Esophagus squamous epithelium (tissue), 4 donors: ENCODE results near the gene ADARB2.

Experiments
- POLR2A ChIP-seq, 4 donors: fragments of 450-650 bp; IDR thresholded peaks; one replicate each; pipeline ENCODE4 v1.6.1; 2017; ENCODE audit warnings: antibody characterized with exemption in 4 of 4, mild to moderate bottlenecking in 4 of 4, moderate library complexity in 3 of 4
- TF ChIP-seq, protein P1 (sequence below), 6 experiments: fragments of 450-650 bp in 4 of 6; fragments of 200-600 bp in 2 of 6; sonication (generic) in 2 of 6; IDR thresholded peaks; one replicate each; pipeline ENCODE4 v1.5.1; 2016 to 2019; ENCODE audit warnings: antibody characterized with exemption in 6 of 6, mild to moderate bottlenecking in 4 of 6, moderate library complexity in 4 of 6

DNA sequence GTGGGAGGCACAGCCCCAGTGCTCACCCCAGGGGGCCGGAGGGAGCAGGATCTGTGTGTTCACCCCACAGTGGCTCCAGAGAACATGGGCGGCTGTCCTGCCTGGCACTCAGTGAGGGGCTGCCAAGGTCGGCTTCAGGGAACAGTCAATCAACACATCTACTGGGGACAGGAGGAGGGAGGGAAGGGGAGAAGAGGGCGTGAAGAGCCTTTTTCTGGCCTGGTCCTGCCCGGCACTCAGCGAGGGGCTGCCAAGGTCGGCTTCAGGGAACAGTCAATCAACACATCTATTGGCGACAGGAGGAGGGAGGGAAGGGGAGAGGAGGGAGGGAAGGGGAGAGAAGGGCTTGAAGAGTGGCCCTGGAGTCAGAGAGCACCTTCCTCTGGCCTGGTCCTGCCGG is 184.9 kb downstream of the ADARB2 start:
- TF ChIP-seq, protein P1, sequence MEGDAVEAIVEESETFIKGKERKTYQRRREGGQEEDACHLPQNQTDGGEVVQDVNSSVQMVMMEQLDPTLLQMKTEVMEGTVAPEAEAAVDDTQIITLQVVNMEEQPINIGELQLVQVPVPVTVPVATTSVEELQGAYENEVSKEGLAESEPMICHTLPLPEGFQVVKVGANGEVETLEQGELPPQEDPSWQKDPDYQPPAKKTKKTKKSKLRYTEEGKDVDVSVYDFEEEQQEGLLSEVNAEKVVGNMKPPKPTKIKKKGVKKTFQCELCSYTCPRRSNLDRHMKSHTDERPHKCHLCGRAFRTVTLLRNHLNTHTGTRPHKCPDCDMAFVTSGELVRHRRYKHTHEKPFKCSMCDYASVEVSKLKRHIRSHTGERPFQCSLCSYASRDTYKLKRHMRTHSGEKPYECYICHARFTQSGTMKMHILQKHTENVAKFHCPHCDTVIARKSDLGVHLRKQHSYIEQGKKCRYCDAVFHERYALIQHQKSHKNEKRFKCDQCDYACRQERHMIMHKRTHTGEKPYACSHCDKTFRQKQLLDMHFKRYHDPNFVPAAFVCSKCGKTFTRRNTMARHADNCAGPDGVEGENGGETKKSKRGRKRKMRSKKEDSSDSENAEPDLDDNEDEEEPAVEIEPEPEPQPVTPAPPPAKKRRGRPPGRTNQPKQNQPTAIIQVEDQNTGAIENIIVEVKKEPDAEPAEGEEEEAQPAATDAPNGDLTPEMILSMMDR (IDR thresholded peaks at IDR 0.05): no peak
- TF ChIP-seq POLR2A (IDR thresholded peaks at IDR 0.05): no peak
